Ovary (tissue), 9 donors: Measurements from ENCODE around the gene GRB14. TPM values are rescaled to one million over a fixed set of nuclear protein-coding genes. Genes with fewer than 3 reads are reported as not detected.

Experiments used
- DNase-seq, 5 donors: peaks; one replicate each; pipeline ENCODE4 v3.0.0-alpha.2; 2019 to 2020
- H3K27ac ChIP-seq, 2 donors: fragments of 200-600 bp; one replicate each; pipeline versions ENCODE4 v1.5.1 to v1.8.0; 2019 to 2022
- H3K27me3 ChIP-seq: fragments of 200-600 bp; one replicate; pipeline ENCODE4 v1.8.0; 2022
- H3K36me3 ChIP-seq: fragments of 200-600 bp; sonication (generic); one replicate; pipeline ENCODE4 v1.5.1; 2019
- H3K4me1 ChIP-seq: one replicate; pipeline ENCODE4 v1.8.1; 2013; ENCODE audit warnings: mild to moderate bottlenecking, moderate library complexity; ENCODE audit not compliant: insufficient read depth
- H3K4me3 ChIP-seq: fragments of 200-600 bp; sonication (generic); one replicate; pipeline ENCODE4 v1.5.1; 2017
- H3K9me3 ChIP-seq, 2 donors: fragments of 200-600 bp in 1 of 2; sonication (generic) in 1 of 2; one replicate each; pipeline versions ENCODE4 v1.5.1 to v1.8.1; 2013 to 2019; ENCODE audit warnings: mild to moderate bottlenecking in 1 of 2, moderate library complexity in 1 of 2
- EP300 ChIP-seq: sonication (generic); formaldehyde crosslinking; IDR thresholded peaks from one replicate; pipeline ENCODE4 v1.6.1; 2017; ENCODE audit warnings: antibody characterized with exemption
- POLR2A ChIP-seq: fragments of 450-650 bp; IDR thresholded peaks from one replicate; pipeline ENCODE4 v1.6.1; 2017; ENCODE audit warnings: antibody characterized with exemption, mild to moderate bottlenecking, moderate library complexity
- WGBS, 3 donors: extraction: QIAGEN DNeasy Blood & Tissue Kit in 1 of 3; methylation state at CpG; one replicate each; pipeline versions ENCODE4 v1.1.5 to v1.1.7; 2013 to 2017; 5-methylcytosine and 5-hydroxymethylcytosine counted together
- intact Hi-C, 4 donors: fragments of 100-400 bp; cut with DNase I; formaldehyde crosslinking; loops; one replicate each; pipeline versions ENCODE4 v1.11.0 to v1.15.1; 2022 to 2023
- polyA plus RNA-seq, 2 donors: library from polyadenylated mRNA; stranded (reverse); fragments of 200-250 nt in 1 of 2; fragments of 350-450 nt in 1 of 2; fragmentation: Illumina TruSeq in 1 of 2; extraction: RNeasy Lipid Tissue Mini Kit (QIAGEN cat#74804) in 1 of 2; gene quantifications; one replicate each; pipeline ENCODE4 v1.2.3, GENCODE V29; 2013 to 2014
- total RNA-seq, 7 donors: library from RNA; depleted of rRNA in 2 of 7; stranded (reverse); fragments of >200 nt in 2 of 7; fragmentation: NEBNext Ultra II Directional in 3 of 7; extraction: Animal tissue kit (Norgen Biotek cat#: 25700) in 3 of 7; gene quantifications; one replicate each; pipeline versions ENCODE4 v1.1.0 to v1.2.4, GENCODE V29; 2016 to 2023
- TF ChIP-seq, protein P1 (sequence below), 3 donors: fragments of 450-650 bp in 2 of 3; fragments of 200-600 bp in 1 of 3; IDR thresholded peaks; one replicate each; pipeline versions ENCODE4 v1.5.1 to v1.8.0; 2016 to 2022; ENCODE audit warnings: antibody characterized with exemption in 3 of 3, mild to moderate bottlenecking in 1 of 3
- donor health status: DM: no; HTN: no; CAD: no; lungs with moderate emphysema.
- donor health status: DM: no; HTN: no; CAD: no.
- donor health status: Bipolar disorder and iron deficiency.
- donor health status: DM: yes; HTN: yes; CAD: no.
- donor health status: DM: no; HTN: no; CAD: no.
- donor health status: DM: yes; HTN: yes; CAD: no.

GRB14 gene
- total and polyA plus RNA-seq, 9 donors = 4.5 to 45.6 (median 11.8) TPM

DNA sequence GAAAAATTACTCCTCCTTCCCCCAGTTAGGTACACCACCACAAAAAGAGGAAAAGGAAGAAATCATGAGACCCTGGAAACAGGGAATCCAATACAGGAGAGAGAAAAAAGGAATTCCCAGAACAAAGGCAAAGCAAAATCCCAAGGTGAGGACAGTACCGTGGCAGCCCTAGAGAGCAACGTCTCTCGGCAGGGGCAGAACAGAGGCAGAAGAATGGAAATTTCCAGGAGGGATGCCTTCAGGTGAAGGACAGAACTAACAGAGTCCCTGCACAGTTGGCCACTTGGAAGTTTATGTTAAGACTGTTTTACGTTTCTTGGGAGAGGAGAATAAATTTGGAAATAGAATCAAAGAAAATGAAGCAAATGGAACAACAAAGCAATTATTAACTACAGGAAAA is 27.7 kb downstream of the GRB14 start:
- peaks cover 9% of the 10 kb centered on the region for H3K4me1 ChIP-seq
- WGBS, 3 donors = 41 to 60% (median 47%) methylated on average over 4 of the region's 4 CpGs
- H3K27me3 ChIP-seq = no peaks in the 10 kb centered on the region
- no peak overlapping the region for H3K4me3 ChIP-seq
- TF ChIP-seq EP300 = no peak
- TF ChIP-seq, protein P1, sequence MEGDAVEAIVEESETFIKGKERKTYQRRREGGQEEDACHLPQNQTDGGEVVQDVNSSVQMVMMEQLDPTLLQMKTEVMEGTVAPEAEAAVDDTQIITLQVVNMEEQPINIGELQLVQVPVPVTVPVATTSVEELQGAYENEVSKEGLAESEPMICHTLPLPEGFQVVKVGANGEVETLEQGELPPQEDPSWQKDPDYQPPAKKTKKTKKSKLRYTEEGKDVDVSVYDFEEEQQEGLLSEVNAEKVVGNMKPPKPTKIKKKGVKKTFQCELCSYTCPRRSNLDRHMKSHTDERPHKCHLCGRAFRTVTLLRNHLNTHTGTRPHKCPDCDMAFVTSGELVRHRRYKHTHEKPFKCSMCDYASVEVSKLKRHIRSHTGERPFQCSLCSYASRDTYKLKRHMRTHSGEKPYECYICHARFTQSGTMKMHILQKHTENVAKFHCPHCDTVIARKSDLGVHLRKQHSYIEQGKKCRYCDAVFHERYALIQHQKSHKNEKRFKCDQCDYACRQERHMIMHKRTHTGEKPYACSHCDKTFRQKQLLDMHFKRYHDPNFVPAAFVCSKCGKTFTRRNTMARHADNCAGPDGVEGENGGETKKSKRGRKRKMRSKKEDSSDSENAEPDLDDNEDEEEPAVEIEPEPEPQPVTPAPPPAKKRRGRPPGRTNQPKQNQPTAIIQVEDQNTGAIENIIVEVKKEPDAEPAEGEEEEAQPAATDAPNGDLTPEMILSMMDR (IDR thresholded peaks at IDR 0.05) = no peak
- TF ChIP-seq POLR2A = no peak
- intact Hi-C loops = no loop called here
- no peaks in the 10 kb centered on the region for H3K9me3 ChIP-seq
- no peaks in the 10 kb centered on the region for H3K36me3 ChIP-seq
- H3K27ac ChIP-seq = no peak overlapping the region
- DNase-seq = no peak

DNA sequence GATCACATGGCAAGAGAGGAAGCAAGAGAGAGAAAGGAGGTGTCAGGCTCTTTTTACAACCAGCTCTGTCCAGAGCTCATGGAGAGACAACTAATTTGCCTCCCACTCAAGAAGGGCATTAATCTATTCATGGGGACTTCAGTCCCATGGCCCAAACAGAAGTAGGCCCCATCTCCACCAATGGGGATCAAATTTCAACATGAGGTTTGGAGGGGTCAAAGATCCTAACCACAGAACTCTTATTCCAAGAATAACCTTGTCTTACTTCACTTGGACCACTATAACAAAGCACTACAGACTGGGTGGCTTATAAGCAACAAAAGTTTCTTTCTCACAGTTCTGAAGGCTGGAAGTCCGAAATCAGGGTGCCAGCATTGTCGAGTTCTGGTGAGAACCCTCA is 31.8 kb downstream of the GRB14 start:
- no peaks in the 10 kb centered on the region for H3K9me3 ChIP-seq
- H3K4me3 ChIP-seq = no peak overlapping the region
- WGBS, 3 donors = 69 to 97% (median 93%) methylated on average over 2 of the region's 2 CpGs
- no peaks in the 10 kb centered on the region for H3K4me1 ChIP-seq
- no peaks in the 10 kb centered on the region for H3K27me3 ChIP-seq
- DNase-seq = no peak
- no peaks in the 10 kb centered on the region for H3K36me3 ChIP-seq
- no peak for TF ChIP-seq EP300
- no peak for TF ChIP-seq POLR2A
- TF ChIP-seq, protein P1 (IDR thresholded peaks at IDR 0.05) = no peak
- no peak overlapping the region for H3K27ac ChIP-seq
- intact Hi-C loops = no loop called here

DNA sequence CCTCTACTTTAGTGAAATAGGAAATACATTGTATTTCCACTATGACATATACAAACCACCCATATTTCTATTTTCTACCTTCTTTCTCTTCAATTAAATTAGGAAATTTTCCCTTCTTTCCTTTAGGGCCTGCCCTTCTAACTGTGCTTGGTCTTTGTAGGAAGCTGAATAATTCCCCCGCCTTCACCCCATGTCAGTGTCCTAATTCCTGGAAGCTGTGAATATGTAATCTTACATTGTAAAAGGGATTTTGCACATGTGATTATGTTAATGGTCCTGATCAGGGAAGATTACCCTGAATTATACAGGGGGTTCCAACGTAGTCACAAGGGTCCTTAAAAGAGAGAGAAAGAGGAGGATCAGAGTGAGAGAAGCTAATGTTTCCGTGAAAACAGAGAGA is 40.2 kb downstream of the GRB14 start:
- TF ChIP-seq, protein P1 (IDR thresholded peaks at IDR 0.05) = no peak
- TF ChIP-seq POLR2A = no peak
- no peak for TF ChIP-seq EP300
- H3K9me3 ChIP-seq = no peaks in the 10 kb centered on the region
- no peaks in the 10 kb centered on the region for H3K4me1 ChIP-seq
- DNase-seq = no peak
- WGBS, 3 donors = 93 to 96% (median 95%) methylated on average over 3 of the region's 3 CpGs
- intact Hi-C loops = no loop called here
- no peak overlapping the region for H3K4me3 ChIP-seq
- H3K27ac ChIP-seq = no peak overlapping the region
- no peaks in the 10 kb centered on the region for H3K36me3 ChIP-seq
- H3K27me3 ChIP-seq = no peaks in the 10 kb centered on the region

DNA sequence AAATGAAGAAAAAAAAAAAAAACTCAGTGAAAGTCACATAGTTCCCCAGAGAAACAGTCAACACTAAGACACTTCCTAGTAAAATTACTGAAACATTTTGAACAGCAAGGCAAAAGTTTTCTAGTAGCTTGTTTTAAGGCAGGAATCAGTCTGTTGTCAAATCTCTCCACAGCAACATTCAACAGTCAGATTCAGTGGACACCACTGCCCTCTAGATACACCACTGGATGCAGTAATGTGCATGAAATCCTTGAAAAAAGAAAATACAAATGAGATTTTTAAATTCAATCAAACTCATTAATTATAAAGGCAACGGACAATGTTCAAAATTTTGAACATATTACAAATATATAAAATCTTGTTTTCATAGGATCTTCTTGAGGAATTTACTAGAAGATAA is 46.4 kb downstream of the GRB14 start:
- WGBS, 3 donors = 62 to 74% (median 71%) methylated on average over 1 of the region's 1 CpG
- H3K36me3 ChIP-seq = no peaks in the 10 kb centered on the region
- intact Hi-C loops = no loop called here
- H3K4me3 ChIP-seq = no peak overlapping the region
- no peaks in the 10 kb centered on the region for H3K27me3 ChIP-seq
- TF ChIP-seq, protein P1 (IDR thresholded peaks at IDR 0.05) = no peak
- no peak for TF ChIP-seq POLR2A
- DNase-seq = no peak
- no peaks in the 10 kb centered on the region for H3K9me3 ChIP-seq
- no peak overlapping the region for H3K27ac ChIP-seq
- peaks cover 1% of the 10 kb centered on the region for H3K4me1 ChIP-seq

DNA sequence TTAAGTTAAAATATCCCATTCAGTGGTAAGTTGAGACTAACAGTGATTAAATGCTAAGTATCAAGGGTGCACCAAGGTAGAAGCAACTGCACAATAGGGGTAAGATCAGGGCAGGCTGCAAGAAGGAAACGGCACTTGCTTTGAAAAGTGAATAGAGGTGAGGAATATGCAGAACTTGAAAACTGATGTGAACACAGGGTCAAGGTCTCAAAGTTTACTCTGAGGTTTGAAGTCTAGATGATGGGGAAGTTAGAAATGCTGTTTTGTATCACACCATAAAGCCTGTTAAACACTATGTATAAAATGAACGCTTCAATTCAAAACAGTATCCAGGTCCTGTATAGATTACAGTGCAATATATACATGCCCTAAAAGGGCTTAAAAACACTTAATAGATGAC is 50.8 kb downstream of the GRB14 start:
- WGBS, 3 donors = 56 to 69% (median 61%) methylated on average over 2 of the region's 2 CpGs
- H3K36me3 ChIP-seq = no peaks in the 10 kb centered on the region
- intact Hi-C loops = no loop called here
- DNase-seq = no peak
- TF ChIP-seq, protein P1 (IDR thresholded peaks at IDR 0.05) = no peak
- no peak for TF ChIP-seq EP300
- TF ChIP-seq POLR2A = no peak
- H3K27ac ChIP-seq = peak overlapping the region in 1 of 2 donors; percentile 50
- H3K27me3 ChIP-seq = no peaks in the 10 kb centered on the region
- H3K4me3 ChIP-seq = no peak overlapping the region
- H3K9me3 ChIP-seq = no peaks in the 10 kb centered on the region
- peaks cover 2% of the 10 kb centered on the region for H3K4me1 ChIP-seq
